Activated B cell treated with CpG ODN at 0.5 μM for 24 hours (primary cell): ENCODE measurements around the gene OR1E2. TPM values are rescaled to one million over a fixed set of nuclear protein-coding genes. Genes with fewer than 3 reads are reported as not detected.
"Not testable (repeated sequence)": the region's sequence is repeated elsewhere in the genome, so short reads cannot be mapped to it uniquely, and the experiment has no call there.

Experiments
- ATAC-seq: fragments of 200-7000 bp; cut with Tn5 transposase; one replicate; pipeline ENCODE4 v1.10.0; 2021; ENCODE audit warnings: low read depth, mild to moderate bottlenecking, moderate library complexity
- CTCF ChIA-PET: fragments of 350-600 bp; sonication (Branson Sonifier 250); formaldehyde crosslinking; loops from one replicate; lab custom pipeline; 2021; ENCODE audit warnings: antibody characterized with exemption; lab: Charles Lee
- POLR2A ChIA-PET: fragments of 350-600 bp; sonication (Branson Sonifier 250); formaldehyde crosslinking; loops from one replicate; lab custom pipeline; 2021; ENCODE audit warnings: antibody characterized with exemption; lab: Charles Lee
- DNase-seq: peaks from one replicate; pipeline ENCODE4 v3.0.0; 2022
- H3K27ac Mint-ChIP-seq: one replicate; pipeline ENCODE4 v1.8.0; 2020; ENCODE audit warnings: mixed read lengths
- H3K27me3 Mint-ChIP-seq: one replicate; pipeline ENCODE4 v1.8.0; 2021; ENCODE audit warnings: mixed read lengths
- H3K36me3 Mint-ChIP-seq: one replicate; pipeline ENCODE4 v1.8.0; 2021; ENCODE audit warnings: low read depth, mixed read lengths
- H3K4me1 Mint-ChIP-seq: one replicate; pipeline ENCODE4 v1.8.0; 2021; ENCODE audit warnings: mixed read lengths
- H3K4me3 Mint-ChIP-seq: one replicate; pipeline ENCODE4 v1.8.0; 2020; ENCODE audit warnings: mild to moderate bottlenecking, mixed read lengths
- H3K9me3 Mint-ChIP-seq: one replicate; pipeline ENCODE4 v1.8.0; 2020; ENCODE audit warnings: mixed read lengths
- intact Hi-C: fragments of 100-400 bp; cut with micrococcal nuclease; formaldehyde crosslinking; loops from one replicate; pipeline ENCODE4 v1.15.1; 2024
- total RNA-seq: library from RNA; stranded (reverse); gene quantifications from 2 replicates; pipeline ENCODE4 v1.2.3, GENCODE V29; 2022
- TF ChIP-seq, protein P1 (sequence below): fragments of 200-600 bp; IDR thresholded peaks from one replicate; pipeline ENCODE4 v1.8.0; 2022; ENCODE audit warnings: antibody characterized with exemption, mild to moderate bottlenecking

The OR1E2 gene
- total RNA-seq, 1 donor from 2014 or later, result not detected

DNA sequence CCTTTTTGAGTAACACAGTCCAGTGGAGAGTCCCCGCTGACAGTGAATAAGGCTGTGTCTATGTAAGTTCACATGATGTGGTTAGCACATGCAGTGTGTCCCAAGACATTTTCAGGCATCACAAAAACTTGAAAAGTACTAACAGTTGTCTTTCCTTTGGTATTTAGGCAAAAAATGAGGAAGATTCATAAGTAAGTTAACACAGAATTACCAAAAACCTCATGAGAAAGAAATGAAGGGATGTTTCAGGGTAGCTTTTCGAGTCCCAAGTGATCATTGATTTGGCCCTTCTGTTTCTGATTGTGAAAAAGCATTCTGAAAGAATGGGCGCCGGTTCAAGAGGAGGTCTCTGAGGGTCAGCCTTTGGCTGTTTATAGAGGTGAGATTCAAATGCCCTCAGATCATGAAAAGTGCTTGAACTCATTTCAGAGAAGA lies 41.6 kb upstream of the OR1E2 start:
- CTCF ChIA-PET, result no interaction called here
- POLR2A ChIA-PET, result no interaction called here
- ATAC-seq (no peak), DNase-seq (no peak)
- H3K36me3 Mint-ChIP-seq, result no peaks in the 10 kb centered on the region
- peaks cover 10% of the 10 kb centered on the region for H3K27me3 Mint-ChIP-seq
- TF ChIP-seq, protein P1, sequence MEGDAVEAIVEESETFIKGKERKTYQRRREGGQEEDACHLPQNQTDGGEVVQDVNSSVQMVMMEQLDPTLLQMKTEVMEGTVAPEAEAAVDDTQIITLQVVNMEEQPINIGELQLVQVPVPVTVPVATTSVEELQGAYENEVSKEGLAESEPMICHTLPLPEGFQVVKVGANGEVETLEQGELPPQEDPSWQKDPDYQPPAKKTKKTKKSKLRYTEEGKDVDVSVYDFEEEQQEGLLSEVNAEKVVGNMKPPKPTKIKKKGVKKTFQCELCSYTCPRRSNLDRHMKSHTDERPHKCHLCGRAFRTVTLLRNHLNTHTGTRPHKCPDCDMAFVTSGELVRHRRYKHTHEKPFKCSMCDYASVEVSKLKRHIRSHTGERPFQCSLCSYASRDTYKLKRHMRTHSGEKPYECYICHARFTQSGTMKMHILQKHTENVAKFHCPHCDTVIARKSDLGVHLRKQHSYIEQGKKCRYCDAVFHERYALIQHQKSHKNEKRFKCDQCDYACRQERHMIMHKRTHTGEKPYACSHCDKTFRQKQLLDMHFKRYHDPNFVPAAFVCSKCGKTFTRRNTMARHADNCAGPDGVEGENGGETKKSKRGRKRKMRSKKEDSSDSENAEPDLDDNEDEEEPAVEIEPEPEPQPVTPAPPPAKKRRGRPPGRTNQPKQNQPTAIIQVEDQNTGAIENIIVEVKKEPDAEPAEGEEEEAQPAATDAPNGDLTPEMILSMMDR, result no peak
- no peak overlapping the region for H3K27ac Mint-ChIP-seq
- H3K9me3 Mint-ChIP-seq, result no peaks in the 10 kb centered on the region
- intact Hi-C loops, result no loop called here
- no peak overlapping the region for H3K4me3 Mint-ChIP-seq
- H3K4me1 Mint-ChIP-seq, result peaks cover 2% of the 10 kb centered on the region

DNA sequence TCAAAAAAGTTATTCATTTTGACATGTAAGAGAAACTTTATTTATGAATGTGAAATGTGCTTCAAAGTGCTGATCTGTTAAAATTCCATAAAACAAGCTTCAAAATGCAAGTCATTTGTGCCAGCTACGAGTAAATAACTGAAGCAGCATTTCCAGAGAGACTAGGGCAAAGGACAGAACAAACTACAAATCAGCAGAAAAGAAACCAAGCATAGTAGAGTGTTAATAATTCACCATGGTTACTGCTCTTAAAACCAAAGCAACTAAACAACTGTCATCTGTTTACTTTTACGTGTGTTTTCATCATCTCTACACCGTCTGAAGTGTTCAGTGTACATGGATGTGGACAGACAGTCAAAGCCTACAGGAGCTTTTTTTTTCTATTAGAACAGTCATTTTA lies 40.6 kb upstream of the OR1E2 start:
- intact Hi-C loops, result no loop called here
- Mint-ChIP-seq H3K27me3 (peaks cover 15% of the 10 kb centered on the region), H3K9me3 (no peaks in the 10 kb centered on the region), H3K36me3 (no peaks in the 10 kb centered on the region), H3K4me3 (no peak overlapping the region), H3K4me1 (peaks cover 2% of the 10 kb centered on the region), H3K27ac (no peak overlapping the region)
- TF ChIP-seq, protein P1, result no peak
- ATAC-seq (no peak), DNase-seq (no peak)
- ChIA-PET POLR2A (no interaction called here), CTCF (no interaction called here)

DNA sequence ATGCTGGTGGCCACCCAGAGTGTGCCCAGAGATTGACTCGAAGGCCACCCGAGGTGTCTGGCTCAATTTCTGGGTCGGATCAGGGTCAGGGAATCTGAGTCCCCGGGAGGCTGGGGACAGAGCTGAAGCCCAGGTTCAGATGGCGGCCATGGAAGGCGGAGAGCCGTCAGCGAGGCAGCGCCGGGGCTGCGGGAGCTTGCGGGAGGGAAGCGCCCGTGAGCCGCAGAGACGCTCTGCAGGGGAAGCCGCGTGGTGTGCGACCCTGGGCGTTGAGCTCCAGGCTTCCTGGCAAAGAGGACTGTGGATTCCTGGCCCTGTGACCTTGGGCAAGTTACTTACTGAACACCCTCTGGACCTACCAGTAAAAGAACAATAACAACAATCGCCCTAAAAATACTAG lies 38.5 kb upstream of the OR1E2 start:
- CTCF ChIA-PET, result no interaction called here
- TF ChIP-seq, protein P1, result no peak
- POLR2A ChIA-PET, result interaction anchor here (0.7 kb wide), 1 partner anchor 366 kb away, joined by 9 read pairs; no protein-coding TSS in a partner anchor
- no peaks in the 10 kb centered on the region for H3K9me3 Mint-ChIP-seq
- intact Hi-C loops, result no loop called here
- no peak overlapping the region for H3K4me3 Mint-ChIP-seq
- DNase-seq, result no peak
- no peak overlapping the region for H3K27ac Mint-ChIP-seq
- H3K27me3 Mint-ChIP-seq, result peaks cover 10% of the 10 kb centered on the region
- H3K4me1 Mint-ChIP-seq, result peaks cover 2% of the 10 kb centered on the region
- H3K36me3 Mint-ChIP-seq, result no peaks in the 10 kb centered on the region
- no peak for ATAC-seq

DNA sequence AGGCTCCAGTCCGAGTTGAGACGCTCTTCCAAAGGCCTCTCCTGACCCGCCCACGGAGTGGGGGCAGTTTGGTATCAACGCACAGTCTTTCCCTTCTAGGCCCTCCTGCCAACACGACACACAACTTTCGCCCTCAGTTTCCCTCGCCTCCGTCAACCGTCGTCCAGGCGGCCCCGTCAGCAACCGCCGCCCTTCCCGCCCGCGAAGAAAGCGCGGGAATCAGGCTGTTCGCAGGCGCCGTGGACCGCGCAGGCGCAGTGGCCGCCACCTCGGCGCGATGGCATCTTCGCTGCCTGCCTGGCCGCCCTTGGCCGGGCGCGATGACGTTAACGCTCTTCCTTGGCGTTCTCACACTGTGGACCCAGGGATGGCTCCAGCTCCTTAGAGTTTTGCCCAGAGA lies 38.0 kb upstream of the OR1E2 start, which contains the start of gene SPATA22:
Gene SPATA22 (minus strand): TSS at position 221 of the 400 bp plus-strand sequence. CDS start 2,494 bp downstream, outside the sequence.
- Mint-ChIP-seq H3K27ac (no peak within 1 kb of the TSS), H3K4me1 (peaks cover 2% of the 10 kb centered on the region), H3K9me3 (no peaks in the 10 kb centered on the region), H3K4me3 (no peak within 1 kb of the TSS), H3K27me3 (peaks cover 13% of the 10 kb centered on the region), H3K36me3 (no peaks in the 10 kb centered on the region)
- ChIA-PET CTCF (no interaction called here), POLR2A (no interaction called here)
- no peak for DNase-seq
- intact Hi-C loops, result no loop called here
- TF ChIP-seq, protein P1, result no peak
- ATAC-seq, result no peak

DNA sequence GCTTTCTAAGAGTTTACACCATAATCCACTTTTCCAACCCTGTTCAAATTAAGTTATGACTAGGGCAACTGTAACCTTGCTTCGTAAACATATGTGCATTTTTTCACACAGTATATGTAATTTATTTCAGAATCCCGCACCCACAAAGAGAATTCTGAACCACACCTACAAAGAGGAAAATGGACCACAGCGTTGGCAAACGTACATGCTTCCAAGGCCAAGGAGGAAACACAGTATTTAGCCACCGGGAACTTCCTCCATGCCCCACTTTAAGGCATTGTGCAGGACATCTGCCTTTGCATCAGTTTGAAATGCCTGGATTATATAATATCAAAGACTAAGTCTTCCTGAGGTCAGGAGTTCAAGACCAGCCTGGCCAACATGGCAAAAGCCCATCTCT lies 35.9 kb upstream of the OR1E2 start:
- CTCF ChIA-PET, result no interaction called here
- TF ChIP-seq, protein P1, result no peak
- intact Hi-C loops, result no loop called here
- no peak for DNase-seq
- Mint-ChIP-seq H3K4me3 (no peak overlapping the region), H3K27ac (no peak overlapping the region), H3K9me3 (no peaks in the 10 kb centered on the region), H3K4me1 (no peaks in the 10 kb centered on the region), H3K36me3 (no peaks in the 10 kb centered on the region), H3K27me3 (peaks cover 12% of the 10 kb centered on the region)
- ATAC-seq, result no peak
- POLR2A ChIA-PET, result no interaction called here

DNA sequence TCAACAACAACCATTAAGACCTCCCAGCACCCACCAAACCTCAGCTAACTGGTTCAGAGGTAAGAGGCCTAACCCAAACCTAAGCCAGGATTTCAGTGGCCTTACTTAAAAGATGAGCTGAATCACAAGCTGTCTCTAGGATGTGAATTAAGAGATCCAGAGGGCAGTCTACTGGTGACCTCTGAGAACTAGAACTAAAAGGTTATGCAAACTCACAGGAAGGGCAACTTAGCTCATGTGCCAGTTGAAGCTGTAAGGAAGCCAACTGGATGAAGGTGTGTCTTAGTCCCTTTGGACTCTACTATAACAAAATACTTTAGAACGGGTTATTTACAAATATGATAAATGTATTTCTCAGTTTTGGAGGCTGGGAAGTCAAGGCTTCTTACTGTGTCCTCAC lies 32.7 kb upstream of the OR1E2 start:
- POLR2A ChIA-PET, H3K4me1 Mint-ChIP-seq, H3K9me3 Mint-ChIP-seq, CTCF ChIA-PET, intact Hi-C loops, H3K27ac Mint-ChIP-seq, ATAC-seq, DNase-seq, H3K36me3 Mint-ChIP-seq, H3K4me3 Mint-ChIP-seq: not testable (repeated sequence)
- H3K27me3 Mint-ChIP-seq, result peaks cover 12% of the 10 kb centered on the region
